Measurements from ENCODE around the gene MGLL.

Gene MGLL

DNA sequence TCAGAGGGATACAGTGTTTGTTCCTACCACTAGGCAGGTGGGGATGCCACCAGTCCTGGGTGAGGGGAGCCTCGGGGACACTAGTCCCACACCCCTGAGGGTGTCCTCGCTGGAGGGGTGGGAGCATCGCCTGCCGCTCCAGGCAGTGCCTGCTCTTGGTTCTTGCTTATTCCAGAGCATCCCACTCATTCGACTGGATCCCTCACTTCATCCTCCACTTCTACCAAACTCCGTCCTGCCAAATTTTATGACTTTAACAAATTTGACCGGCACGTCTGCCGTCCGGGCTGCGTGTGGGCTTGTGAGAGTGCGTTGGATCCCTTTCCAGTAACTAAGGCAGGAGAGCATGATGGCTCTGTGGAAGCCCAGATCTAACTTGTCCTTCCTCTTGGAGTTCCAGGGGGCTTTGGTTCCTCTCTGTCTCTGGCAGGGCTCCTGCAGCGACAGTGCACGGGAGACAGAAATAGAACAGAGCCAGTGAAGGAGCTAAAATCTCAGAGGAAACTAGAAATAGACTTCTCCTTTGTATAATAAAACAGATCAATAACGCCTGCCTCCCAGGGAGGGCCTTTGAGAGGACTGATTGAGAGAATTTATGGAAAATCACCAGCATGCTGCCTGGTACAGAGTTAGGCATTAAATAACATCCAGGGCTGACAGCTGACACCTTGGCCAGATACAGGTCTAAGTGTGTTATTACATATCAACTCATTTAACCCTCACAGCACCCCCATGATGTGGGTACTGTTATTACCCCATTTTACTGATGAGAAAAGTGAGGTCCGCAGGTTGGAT is 34.5 kb downstream of the MGLL start:
- no peak for DNase-seq

DNA sequence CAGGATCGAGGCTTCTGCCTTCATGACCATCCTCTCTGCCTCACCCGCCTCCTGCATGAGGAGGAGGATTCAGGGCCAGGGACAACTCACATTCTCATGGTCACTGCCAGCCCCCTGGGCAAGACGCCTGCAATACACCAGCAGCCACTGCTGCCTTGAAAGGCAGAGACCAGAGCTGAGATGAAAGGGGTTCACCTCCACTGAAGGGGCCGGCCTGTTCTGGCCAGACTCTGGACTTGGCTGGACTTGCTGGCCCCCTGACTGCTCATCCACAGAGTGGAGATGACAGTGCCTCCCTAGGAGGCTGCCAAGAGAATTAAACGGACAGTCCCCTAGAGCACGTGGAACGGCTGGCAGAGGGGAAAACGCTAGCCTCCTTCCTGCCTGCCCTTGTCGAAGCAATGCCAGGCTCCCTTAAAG is 35.2 kb downstream of the MGLL start:
- no peak for DNase-seq

DNA sequence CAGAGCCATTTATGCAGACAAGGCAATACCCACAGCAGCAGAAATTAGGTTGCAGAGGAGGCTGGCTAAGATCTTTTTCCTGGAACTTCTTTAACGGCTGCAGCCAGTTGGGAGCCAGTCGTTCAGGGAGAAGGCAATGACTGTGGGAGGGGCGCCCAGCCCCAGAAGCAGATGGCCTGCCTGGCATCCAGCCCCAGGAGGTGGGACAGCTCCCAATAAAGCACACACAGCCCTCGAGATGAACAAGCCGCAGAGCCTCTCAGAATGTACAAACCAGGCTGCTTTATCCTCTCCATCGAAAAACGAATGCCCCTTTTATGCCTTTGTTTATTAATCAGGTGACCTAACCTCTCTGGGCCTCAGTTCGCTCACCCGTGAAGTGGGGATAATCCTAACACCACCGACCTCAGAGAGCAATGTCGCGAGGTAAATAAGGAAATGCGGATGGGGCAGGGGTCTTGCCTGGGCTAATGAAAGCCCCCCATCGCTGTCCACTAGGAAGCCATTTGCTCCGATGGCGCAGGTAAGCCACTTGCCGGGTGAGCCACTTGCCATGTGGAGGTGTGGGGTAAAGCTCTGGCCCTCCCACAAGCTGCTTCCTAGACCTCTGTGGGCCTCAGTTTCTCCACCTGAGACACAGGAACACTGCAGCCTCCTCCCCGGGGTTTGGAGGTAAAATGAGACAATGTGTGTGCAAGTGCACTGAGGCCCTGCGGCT is 35.8 kb downstream of the MGLL start:
- DNase-seq, result peak; percentile 80

GRCh38 chr3:127785711-127786265 is 36.5 kb downstream of the MGLL start:
- no peak for DNase-seq

- no peak for DNase-seq
These were observed 37.2 kb downstream of the MGLL start for GRCh38 chr3:127784865-127785710.

- DNase-seq, result no peak
These were observed 38.0 kb downstream of the MGLL start for GRCh38 chr3:127784283-127784682.

- DNase-seq, result no peak
These were observed 38.6 kb downstream of the MGLL start for GRCh38 chr3:127783642-127784160.

GRCh38 chr3:127783166-127783565 is 39.1 kb downstream of the MGLL start:
- DNase-seq, result no peak

GRCh38 chr3:127781411-127782001 is 40.8 kb downstream of the MGLL start:
- peak; percentile 31 for DNase-seq

DNA sequence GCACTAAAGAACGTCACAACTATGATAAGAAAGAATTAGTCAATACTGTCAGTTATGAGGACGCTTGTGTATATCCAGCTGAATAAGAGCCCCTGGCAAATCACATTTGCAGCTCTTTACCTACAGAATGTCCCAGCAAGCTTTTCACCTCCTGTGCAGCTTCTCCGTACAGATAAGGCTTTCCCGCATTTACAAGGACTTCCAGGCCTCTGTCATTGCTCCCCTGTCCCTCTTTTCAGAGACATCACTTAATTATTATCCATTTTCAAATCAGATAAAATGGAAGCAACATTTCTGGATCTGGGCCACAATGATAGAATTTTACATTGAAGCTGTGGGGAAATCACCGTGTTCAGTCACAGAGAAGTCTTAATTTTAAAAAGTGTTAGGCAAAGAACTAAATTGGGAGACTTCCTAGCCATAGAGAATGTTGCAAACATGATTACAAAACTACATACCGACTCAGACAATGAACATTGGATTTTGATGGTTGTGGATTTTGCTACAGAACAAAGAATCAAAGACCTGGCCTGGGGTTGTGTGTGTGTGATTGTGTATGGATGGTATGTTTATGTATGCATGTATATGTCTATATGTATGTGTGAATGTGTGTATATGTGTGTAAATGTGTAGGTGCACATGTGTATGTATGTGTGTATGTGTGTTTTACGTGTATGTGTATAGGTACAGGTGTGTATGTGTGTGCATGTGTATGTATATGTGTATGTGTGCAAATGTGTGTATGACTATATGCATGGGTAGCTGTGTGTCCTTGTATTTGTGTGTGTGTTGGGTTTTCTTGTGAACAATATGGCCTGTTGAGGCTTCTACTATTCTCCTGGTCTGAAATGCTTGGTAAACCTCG is 41.5 kb downstream of the MGLL start:
- no peak for DNase-seq

- no peak for DNase-seq
These were observed 42.6 kb downstream of the MGLL start for GRCh38 chr3:127779747-127780146.

GRCh38 chr3:127777921-127778656 is 44.2 kb downstream of the MGLL start:
- DNase-seq, result no peak

GRCh38 chr3:127777332-127777731 is 45.0 kb downstream of the MGLL start:
- no peak for DNase-seq

DNA sequence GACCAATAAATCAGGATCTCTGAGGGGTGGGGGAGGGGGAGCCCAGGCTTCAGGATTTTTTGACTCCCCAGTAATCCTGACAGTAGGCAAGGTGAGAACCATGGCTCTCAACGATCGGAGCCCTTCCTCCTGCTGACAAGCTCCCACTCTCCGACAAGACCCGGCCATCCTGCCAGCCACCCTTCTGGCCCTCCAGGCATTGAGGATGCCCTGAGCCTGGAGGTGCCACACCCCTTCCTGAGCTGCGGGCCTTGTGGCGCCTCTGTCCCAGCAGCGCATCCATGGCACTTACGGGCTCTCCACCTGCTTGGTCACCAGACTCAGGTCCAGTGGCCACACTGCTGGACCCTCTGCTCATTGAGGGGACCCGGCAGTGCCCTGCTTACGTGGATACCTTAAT is 46.0 kb downstream of the MGLL start:
- DNase-seq, result no peak

- DNase-seq, result peak; percentile 76
These were observed 46.8 kb downstream of the MGLL start for GRCh38 chr3:127775398-127776109.

DNA sequence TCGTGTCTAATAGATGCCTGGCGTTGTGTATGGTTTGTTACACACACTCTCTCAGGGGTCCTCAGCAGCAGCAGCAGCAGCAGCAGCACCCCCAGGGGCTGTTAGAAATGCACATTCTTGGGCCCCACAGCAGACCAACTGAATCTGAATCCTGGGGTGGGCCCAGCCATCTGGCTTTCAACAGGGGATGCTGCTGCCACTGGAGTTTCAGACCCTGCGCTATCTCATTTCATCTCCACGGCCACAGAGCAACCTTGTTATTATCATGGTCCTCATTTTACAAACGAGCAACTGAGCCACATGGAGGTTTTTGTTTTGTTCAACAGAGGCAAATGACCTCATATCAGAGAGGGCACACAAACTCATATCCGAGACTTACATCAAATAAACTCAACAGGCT is 47.7 kb downstream of the MGLL start:
- DNase-seq, result no peak

GRCh38 chr3:127773752-127774395 is 48.4 kb downstream of the MGLL start:
- DNase-seq, result no peak

DNA sequence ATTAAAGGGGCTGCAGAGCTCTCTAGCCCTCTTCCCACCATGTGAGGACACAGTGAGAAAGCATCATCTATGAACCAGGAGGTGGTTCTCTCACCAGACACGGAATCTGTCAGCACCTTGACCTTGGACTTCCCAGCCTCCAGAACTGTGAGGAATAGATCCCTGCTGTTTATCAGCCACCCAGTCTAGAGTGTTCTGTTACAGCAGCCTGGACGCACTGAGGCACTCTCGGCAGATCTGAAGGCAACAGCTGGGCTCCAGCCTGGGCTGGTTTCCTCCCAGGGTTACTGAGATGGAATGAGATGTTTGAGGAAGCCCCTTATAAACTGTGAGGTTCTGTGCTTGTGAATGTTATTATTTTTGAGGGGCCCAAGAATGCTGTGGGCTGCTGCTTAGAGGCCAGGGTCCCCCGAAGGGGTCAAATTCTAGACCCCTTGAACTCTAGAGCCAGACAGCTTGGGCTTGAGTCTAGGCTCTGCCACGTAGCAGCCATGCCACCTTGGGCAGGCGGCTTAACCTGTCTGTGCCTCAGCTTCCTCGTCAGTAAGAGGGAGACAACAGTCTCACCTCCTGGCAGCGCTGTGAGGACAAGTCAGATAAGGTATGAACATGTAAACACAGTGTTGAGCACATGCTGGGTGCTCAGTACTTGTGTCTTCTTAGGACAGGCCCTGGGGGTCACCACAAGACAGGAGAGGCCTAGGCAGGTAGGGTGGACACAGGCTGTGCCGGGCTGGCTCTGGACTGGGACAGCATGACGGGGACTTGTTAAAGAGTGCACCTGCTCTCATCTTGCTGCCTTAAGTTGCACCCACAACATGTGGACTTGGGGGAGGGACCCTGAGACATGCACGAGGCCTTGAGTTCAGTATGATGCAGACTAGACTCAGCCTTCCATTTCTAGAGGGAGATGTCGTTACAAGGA is 49.2 kb downstream of the MGLL start:
- DNase-seq, result no peak

All from fibroblast of skin of abdomen (primary cell).